Measurements from ENCODE around the gene FAM168B.

- TF ChIP-seq POLR2A (IDR thresholded peaks at IDR 0.05; ENCODE audit: low read length) = no peak
- no peak for TF ChIP-seq CTCF (IDR thresholded peaks at IDR 0.05)
- TF ChIP-seq EP300 (IDR thresholded peaks at IDR 0.05) = no peak
- TF ChIP-seq SREBF2 (IDR thresholded peaks at IDR 0.05) = no peak
- no peak for TF ChIP-seq SMC3 (IDR thresholded peaks at IDR 0.05)
- TF ChIP-seq CEBPB (IDR thresholded peaks at IDR 0.05) = no peak
- TF ChIP-seq MAX (IDR thresholded peaks at IDR 0.05) = no peak
- TF ChIP-seq BHLHE40 (IDR thresholded peaks at IDR 0.05; ENCODE audit: low read depth, low read length) = no peak
Observed at GRCh38 chr2:131036269-131036668, 57.0 kb downstream of the FAM168B start.

Measured in A549 (cell line).